Measurements from ENCODE around the gene ADRA2B. TPM values are rescaled to one million over a fixed set of nuclear protein-coding genes. Genes with fewer than 3 reads are reported as not detected.

ADRA2B gene
- total and polyA plus RNA-seq, 2 experiments from 2014 or later: not detected

DNA sequence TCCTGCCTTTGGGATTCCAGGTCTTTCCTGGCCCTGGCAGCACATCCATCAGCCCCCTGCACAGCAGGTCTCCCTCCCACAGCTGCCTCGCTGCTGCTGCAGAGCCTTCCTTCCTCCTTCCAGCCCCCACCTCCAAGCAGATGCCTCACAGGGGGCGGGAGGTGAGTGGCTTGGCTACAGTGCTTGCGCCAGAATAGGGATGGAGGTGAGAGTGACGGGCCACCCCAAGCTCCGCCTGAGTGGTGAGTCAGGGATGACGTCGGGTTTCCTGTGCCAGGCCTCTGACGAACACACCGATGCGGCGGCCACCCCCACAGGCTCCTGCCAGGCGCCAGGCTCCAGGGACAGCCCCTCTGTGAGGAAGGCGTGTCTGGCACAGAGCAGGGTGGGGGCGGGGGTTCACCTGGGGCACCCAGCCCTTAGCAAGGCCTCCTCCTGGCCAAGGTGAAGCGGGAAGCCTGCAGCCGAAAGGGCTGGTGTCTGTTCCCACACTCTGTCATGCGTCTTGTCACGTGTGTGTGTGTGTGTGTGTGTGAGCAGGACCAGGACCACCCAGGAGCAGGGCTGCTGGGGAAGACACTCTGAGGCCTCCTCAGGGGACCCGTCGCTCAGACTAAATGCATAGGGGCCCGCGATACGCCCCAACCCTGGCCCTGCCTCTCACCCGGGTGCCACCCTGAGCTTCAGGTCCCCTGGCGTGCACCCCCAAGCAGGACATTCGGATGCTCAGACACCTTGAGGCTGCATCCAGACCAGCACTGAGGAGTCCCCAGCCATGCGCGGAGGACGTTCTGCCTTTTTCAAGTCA, 32.2 kb upstream of the ADRA2B start:
- H2AFZ ChIP-seq: peak overlapping the region; percentile 27; the same call in 1 of the 2 replicates
- H3K36me3 ChIP-seq (ENCODE audit: low read depth): no peaks in the 10 kb centered on the region
- no peak overlapping the region for H3K4me3 ChIP-seq
- H3K27ac ChIP-seq: peak overlapping the region; percentile 38
- no peak overlapping the region for H3K4me2 ChIP-seq (ENCODE audit: unreplicated experiment)
- H3K9me2 ChIP-seq (ENCODE audit: insufficient read depth): no peaks in the 10 kb centered on the region
- H3K79me2 ChIP-seq (ENCODE audit: insufficient read depth): no peaks in the 10 kb centered on the region
- TF ChIP-seq EZH2 (IDR thresholded peaks at IDR 0.05; ENCODE audit: insufficient read depth, poor library complexity, severe bottlenecking) (no peak), EZH2phosphoT487 (IDR thresholded peaks at IDR 0.05; ENCODE audit: insufficient read depth, low read depth) (no peak)
- WGBS, 2 experiments (ENCODE audit: low coverage in 1 of 2, low lambda C conversion rate in 2 of 2, missing lambda C conversion rate in 2 of 2): 46 to 48% methylated on average over 27 to 29 of the region's 29 CpGs
- peak; percentile 93 for DNase-seq
- in situ Hi-C loops (cut with MboI): no loop called here
- peaks cover 9% of the 10 kb centered on the region; the same call in 1 of the 2 replicates for H3K4me1 ChIP-seq (ENCODE audit: insufficient read depth)
- no peaks in the 10 kb centered on the region for H4K20me1 ChIP-seq (ENCODE audit: insufficient read depth)
- peaks cover 6% of the 10 kb centered on the region; the same call in 1 of the 2 replicates for H3F3A ChIP-seq (ENCODE audit: insufficient read depth)
- no peaks in the 10 kb centered on the region for H3K9me3 ChIP-seq (ENCODE audit: low read depth)
- peak overlapping the region; percentile 52; the same call in 1 of the 2 replicates for H3K9ac ChIP-seq
- no peaks in the 10 kb centered on the region for H3K27me3 ChIP-seq (replicated peaks; ENCODE audit: insufficient read depth)

DNA sequence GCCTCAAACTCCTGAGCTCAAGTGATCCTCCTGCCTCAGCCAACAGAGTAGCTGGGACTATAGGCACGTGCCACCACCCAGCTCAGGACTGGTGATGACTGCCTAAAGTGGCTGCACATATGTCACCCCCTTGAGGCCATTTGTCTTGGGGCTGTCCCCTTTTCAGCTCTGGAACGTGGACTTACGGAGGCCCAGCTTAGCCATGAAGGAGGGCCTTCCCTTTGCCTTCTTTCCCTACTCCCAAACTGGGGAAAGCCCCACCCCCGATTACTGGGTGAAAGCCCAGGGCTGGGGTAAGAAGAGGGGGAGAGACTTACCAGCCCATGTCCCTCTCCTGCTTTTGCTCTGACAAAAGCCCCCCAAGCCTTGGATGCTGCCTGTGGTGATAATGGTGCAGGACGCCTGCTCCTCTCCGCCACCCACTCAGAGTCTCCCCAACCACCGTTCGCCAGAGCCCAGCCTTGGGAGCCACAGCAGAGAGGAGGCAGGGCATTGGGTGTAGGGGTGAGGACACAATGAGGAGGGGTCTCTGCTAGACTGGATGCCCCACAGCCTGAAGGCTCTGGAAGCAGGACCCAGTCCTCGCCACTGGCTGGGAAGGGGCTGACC, 31.3 kb upstream of the ADRA2B start:
- Histone ChIP-seq H3K9ac (no peak overlapping the region), H3K4me3 (no peak overlapping the region), H3K27ac (peak overlapping the region; percentile 27; the same call in 1 of the 2 replicates), H3F3A (ENCODE audit: insufficient read depth) (peaks cover 6% of the 10 kb centered on the region; the same call in 1 of the 2 replicates), H3K4me2 (ENCODE audit: unreplicated experiment) (no peak overlapping the region), H3K9me2 (ENCODE audit: insufficient read depth) (no peaks in the 10 kb centered on the region), H3K79me2 (ENCODE audit: insufficient read depth) (no peaks in the 10 kb centered on the region), H4K20me1 (ENCODE audit: insufficient read depth) (no peaks in the 10 kb centered on the region), H3K36me3 (ENCODE audit: low read depth) (no peaks in the 10 kb centered on the region), H3K4me1 (ENCODE audit: insufficient read depth) (peaks cover 9% of the 10 kb centered on the region; the same call in 1 of the 2 replicates), H2AFZ (no peak overlapping the region), H3K9me3 (ENCODE audit: low read depth) (no peaks in the 10 kb centered on the region), H3K27me3 (replicated peaks; ENCODE audit: insufficient read depth) (no peaks in the 10 kb centered on the region)
- in situ Hi-C loops (cut with MboI): no loop called here
- WGBS, 2 experiments (ENCODE audit: low coverage in 1 of 2, low lambda C conversion rate in 2 of 2, missing lambda C conversion rate in 2 of 2): 72 to 81% methylated on average over 9 of the region's 9 CpGs
- TF ChIP-seq EZH2 (IDR thresholded peaks at IDR 0.05; ENCODE audit: insufficient read depth, poor library complexity, severe bottlenecking): no peak
- TF ChIP-seq EZH2phosphoT487 (IDR thresholded peaks at IDR 0.05; ENCODE audit: insufficient read depth, low read depth): no peak
- no peak for DNase-seq

DNA sequence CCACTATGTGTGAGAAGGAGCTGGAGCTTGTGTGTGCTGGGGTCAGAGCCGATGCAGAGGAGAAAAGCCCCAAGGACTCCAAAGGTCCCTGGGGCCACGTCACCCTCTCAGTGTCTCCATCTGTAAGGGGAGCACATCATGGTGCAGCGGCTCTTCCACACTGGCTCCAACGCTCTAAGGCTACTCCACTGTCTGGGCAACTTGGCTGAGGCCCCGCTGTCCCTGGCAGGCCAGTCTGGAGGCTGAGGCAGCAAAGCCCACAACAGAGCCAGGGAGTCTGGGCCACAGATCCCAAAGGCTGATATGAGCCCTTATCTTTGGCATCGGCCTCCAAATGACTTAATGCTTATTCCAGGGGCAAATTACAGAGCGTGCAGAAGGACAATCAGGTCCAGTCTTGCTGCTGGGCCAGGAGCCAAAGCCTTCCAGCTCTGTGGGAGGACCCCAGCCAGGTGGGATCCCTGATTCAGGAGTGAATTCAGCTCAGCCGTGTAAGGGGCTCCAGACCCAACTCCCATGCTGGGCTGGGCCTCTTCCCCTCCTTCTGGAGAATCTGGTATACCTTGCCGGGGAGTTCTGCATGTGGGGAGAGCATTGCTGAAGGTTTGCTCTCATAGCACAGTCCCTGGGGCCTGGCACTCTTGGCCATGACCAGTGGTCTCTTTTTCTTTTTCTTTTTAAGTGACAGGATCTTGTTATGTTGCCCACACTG, 30.7 kb upstream of the ADRA2B start:
- H3F3A ChIP-seq (ENCODE audit: insufficient read depth): peaks cover 6% of the 10 kb centered on the region; the same call in 1 of the 2 replicates
- H3K79me2 ChIP-seq (ENCODE audit: insufficient read depth): no peaks in the 10 kb centered on the region
- H3K9me3 ChIP-seq (ENCODE audit: low read depth): no peaks in the 10 kb centered on the region
- in situ Hi-C loops (cut with MboI): no loop called here
- DNase-seq: peak; percentile 45
- H3K36me3 ChIP-seq (ENCODE audit: low read depth): no peaks in the 10 kb centered on the region
- WGBS, 2 experiments (ENCODE audit: low coverage in 1 of 2, low lambda C conversion rate in 2 of 2, missing lambda C conversion rate in 2 of 2): 80 to 83% methylated on average over 9 of the region's 9 CpGs
- H3K4me3 ChIP-seq: no peak overlapping the region
- no peaks in the 10 kb centered on the region for H3K9me2 ChIP-seq (ENCODE audit: insufficient read depth)
- H3K27me3 ChIP-seq (replicated peaks; ENCODE audit: insufficient read depth): no peaks in the 10 kb centered on the region
- no peak overlapping the region for H3K4me2 ChIP-seq (ENCODE audit: unreplicated experiment)
- H4K20me1 ChIP-seq (ENCODE audit: insufficient read depth): no peaks in the 10 kb centered on the region
- no peak overlapping the region for H3K9ac ChIP-seq
- TF ChIP-seq EZH2phosphoT487 (IDR thresholded peaks at IDR 0.05; ENCODE audit: insufficient read depth, low read depth): no peak
- no peak for TF ChIP-seq EZH2 (IDR thresholded peaks at IDR 0.05; ENCODE audit: insufficient read depth, poor library complexity, severe bottlenecking)
- no peak overlapping the region for H2AFZ ChIP-seq
- peaks cover 9% of the 10 kb centered on the region; the same call in 1 of the 2 replicates for H3K4me1 ChIP-seq (ENCODE audit: insufficient read depth)
- 0 out of 2 replicates have a peak overlapping the region, but pooled peaks have one; percentile 27 for H3K27ac ChIP-seq
